Adrenal gland (tissue), 5 donors: Measurements from ENCODE around the gene ERAP2.

Experiments
- CTCF ChIP-seq, 6 experiments: fragments of 450-650 bp in 4 of 6; fragments of 200-600 bp in 2 of 6; sonication (generic) in 1 of 6; IDR thresholded peaks; 1 replicate in 5 of 6; 2 replicates in 1 of 6; pipeline versions ENCODE4 v1.5.1 to v1.8.0; 2016 to 2021; ENCODE audit warnings: antibody characterized with exemption in 6 of 6, mild to moderate bottlenecking in 2 of 6, moderate library complexity in 1 of 6
- POLR2A ChIP-seq, 2 donors: fragments of 450-650 bp; IDR thresholded peaks; one replicate each; pipeline ENCODE4 v1.6.1; 2017; ENCODE audit warnings: antibody characterized with exemption in 2 of 2, mild to moderate bottlenecking in 2 of 2, moderate library complexity in 1 of 2
- donor health status: DM: no; HTN: no; CAD: no.

DNA sequence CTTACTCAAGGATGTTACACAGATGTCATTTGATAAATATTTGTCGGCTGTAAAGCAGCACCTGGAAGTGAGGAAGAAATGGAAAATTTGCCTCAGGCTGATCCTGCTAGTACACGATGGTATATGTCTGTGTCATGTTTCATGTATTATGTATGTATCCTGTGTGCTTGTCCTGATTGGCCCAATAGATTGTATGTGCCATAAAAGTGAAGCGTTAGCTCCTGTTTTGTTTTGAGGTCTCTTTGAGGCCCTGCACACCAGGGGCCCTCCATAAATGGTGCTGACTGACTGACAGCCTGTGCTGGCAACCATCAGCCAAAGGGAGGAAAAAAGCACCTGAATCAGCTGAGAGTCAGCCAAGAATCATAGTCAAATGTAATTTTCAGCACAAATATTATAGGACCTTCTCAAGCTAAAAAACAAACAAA lies 47.7 kb downstream of the ERAP2 start:
- TF ChIP-seq CTCF (IDR thresholded peaks at IDR 0.05) = no peak
- TF ChIP-seq POLR2A (IDR thresholded peaks at IDR 0.05) = no peak
